Mesothelial cell of epicardium (in vitro differentiated cells): ENCODE measurements around the gene EYS. TPM values are rescaled to one million over a fixed set of nuclear protein-coding genes. Genes with fewer than 3 reads are reported as not detected.

ENCODE experiments used
- DNase-seq, 2 experiments: peaks; one replicate each; pipeline ENCODE4 v3.0.0; 2021; ENCODE audit warnings: low spot score in 2 of 2; ENCODE audit not compliant: unreplicated experiment in 2 of 2
- H3K27ac Mint-ChIP-seq: 2 replicates; pipeline ENCODE4 v1.8.0; 2021; ENCODE audit warnings: mixed read lengths
- H3K27me3 Mint-ChIP-seq: 2 replicates; pipeline ENCODE4 v1.8.0; 2021; ENCODE audit warnings: low read depth, mixed read lengths
- H3K36me3 Mint-ChIP-seq: 2 replicates; pipeline ENCODE4 v1.8.0; 2021; ENCODE audit warnings: mixed read lengths
- H3K4me1 Mint-ChIP-seq: 2 replicates; pipeline ENCODE4 v1.8.0; 2021; ENCODE audit warnings: mixed read lengths
- H3K4me3 Mint-ChIP-seq: 2 replicates; pipeline ENCODE4 v1.8.0; 2021; ENCODE audit warnings: mild to moderate bottlenecking, moderate library complexity, mixed read lengths
- H3K9me3 Mint-ChIP-seq: 2 replicates; pipeline ENCODE4 v1.8.0; 2021; ENCODE audit warnings: mixed read lengths
- CTCF ChIP-seq: fragments of 200-600 bp; sonication (generic); IDR thresholded peaks from one replicate; pipeline ENCODE4 v1.5.0; 2021; ENCODE audit warnings: antibody characterized with exemption; ENCODE audit not compliant: unreplicated experiment
- total RNA-seq: library from RNA; stranded (reverse); gene quantifications from 3 replicates; pipeline ENCODE4 v1.2.1, GENCODE V29; 2021

EYS gene
- total RNA-seq, 1 donor from 2014 or later: 0.69 TPM

GRCh38 chr6:65650086-65650485 lies 56.9 kb downstream of the EYS start:
- Mint-ChIP-seq H3K4me1 (peaks cover 3% of the 10 kb centered on the region), H3K36me3 (peaks cover 3% of the 10 kb centered on the region), H3K27ac (no peak overlapping the region), H3K27me3 (no peaks in the 10 kb centered on the region), H3K9me3 (peaks cover 33% of the 10 kb centered on the region), H3K4me3 (no peak overlapping the region)
- no peak for TF ChIP-seq CTCF
- DNase-seq: no peak

DNA sequence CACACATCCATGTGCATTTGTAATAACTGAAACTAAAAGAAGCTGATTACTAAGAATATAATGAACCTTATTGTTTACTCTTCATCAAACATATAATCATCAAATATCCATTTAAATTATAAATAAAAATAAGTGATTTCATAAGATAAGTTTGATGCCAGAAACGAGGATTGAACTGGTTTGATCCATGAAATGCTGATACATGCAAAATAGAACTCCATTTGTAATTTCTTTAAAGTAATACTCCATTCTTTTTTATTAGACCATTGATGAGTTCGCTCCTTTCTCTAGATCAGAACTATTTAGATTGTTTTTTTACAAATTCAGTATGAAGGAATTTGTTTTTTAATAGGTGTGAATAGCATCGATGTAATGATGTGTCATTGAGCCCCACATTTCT lies 57.6 kb downstream of the EYS start:
- Mint-ChIP-seq H3K4me1 (peaks cover 3% of the 10 kb centered on the region), H3K36me3 (peaks cover 3% of the 10 kb centered on the region), H3K27me3 (no peaks in the 10 kb centered on the region), H3K9me3 (peaks cover 40% of the 10 kb centered on the region), H3K4me3 (no peak overlapping the region), H3K27ac (no peak overlapping the region)
- DNase-seq: no peak
- TF ChIP-seq CTCF: no peak

GRCh38 chr6:65646544-65646943 lies 60.5 kb downstream of the EYS start:
- Mint-ChIP-seq H3K9me3 (peaks cover 50% of the 10 kb centered on the region), H3K36me3 (peaks cover 3% of the 10 kb centered on the region), H3K27me3 (no peaks in the 10 kb centered on the region), H3K27ac (no peak overlapping the region), H3K4me1 (peaks cover 3% of the 10 kb centered on the region), H3K4me3 (no peak overlapping the region)
- TF ChIP-seq CTCF: no peak
- DNase-seq: no peak

DNA sequence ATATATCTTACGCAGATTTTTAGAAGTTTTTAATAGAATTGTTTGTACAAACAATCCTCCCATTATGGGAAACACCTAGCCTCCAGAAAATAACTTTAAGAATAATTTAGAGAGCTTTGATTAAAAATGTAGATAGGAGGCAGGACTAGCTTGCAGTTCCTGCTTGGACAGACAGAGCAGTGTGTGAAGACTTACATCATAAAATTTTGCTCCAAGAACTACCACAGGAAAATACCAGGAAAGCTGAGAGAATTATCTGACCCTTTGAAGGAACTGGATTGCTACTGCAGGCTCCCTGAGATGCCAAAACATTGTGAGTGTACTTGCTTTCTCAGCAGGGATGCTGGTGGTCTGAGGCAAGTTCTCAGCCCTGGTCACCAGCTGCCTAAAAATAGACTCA lies 64.2 kb downstream of the EYS start:
- peaks cover 3% of the 10 kb centered on the region for H3K36me3 Mint-ChIP-seq
- no peak for TF ChIP-seq CTCF
- no peak for DNase-seq
- H3K9me3 Mint-ChIP-seq: peaks cover 44% of the 10 kb centered on the region
- no peak overlapping the region for H3K4me3 Mint-ChIP-seq
- peaks cover 2% of the 10 kb centered on the region for H3K4me1 Mint-ChIP-seq
- H3K27ac Mint-ChIP-seq: no peak overlapping the region
- no peaks in the 10 kb centered on the region for H3K27me3 Mint-ChIP-seq

- H3K4me3 Mint-ChIP-seq: no peak overlapping the region
- DNase-seq: no peak
- no peaks in the 10 kb centered on the region for H3K9me3 Mint-ChIP-seq
- TF ChIP-seq CTCF: no peak
- no peaks in the 10 kb centered on the region for H3K27me3 Mint-ChIP-seq
- H3K27ac Mint-ChIP-seq: no peak overlapping the region
- no peaks in the 10 kb centered on the region for H3K36me3 Mint-ChIP-seq
- peaks cover 15% of the 10 kb centered on the region for H3K4me1 Mint-ChIP-seq
Measured at GRCh38 chr6:65638047-65638831, 68.8 kb downstream of the EYS start.
